SK-N-MC (cell line): Measurements from ENCODE around the gene EPHB4.

ENCODE experiments used
- DNase-seq: peaks from one replicate; pipeline ENCODE4 v3.0.0-alpha.2; 2011; ENCODE audit warnings: low read depth, low spot score
- H3K27ac ChIP-seq: fragments of 200-600 bp; sonication (generic); 2 replicates; pipeline ENCODE4 v1.5.1; 2016; ENCODE audit warnings: mixed run types
- H3K36me3 ChIP-seq: fragments of 200-600 bp; sonication (generic); 2 replicates; pipeline ENCODE4 v1.6.1; 2017; ENCODE audit warnings: antibody characterized with exemption, low read length, mixed read lengths; ENCODE audit not compliant: insufficient read depth
- H3K4me3 ChIP-seq: fragments of 200-600 bp; sonication (generic); 2 replicates; pipeline ENCODE4 v1.5.1; 2016
- H3K9ac ChIP-seq: fragments of 200-600 bp; sonication (generic); 2 replicates; pipeline ENCODE4 v1.8.0; 2017; ENCODE audit warnings: mixed run types, mixed read lengths; ENCODE audit not compliant: insufficient read length
- H3K9me3 ChIP-seq: fragments of 200-600 bp; sonication (generic); 2 replicates; pipeline ENCODE4 v1.6.1; 2017; ENCODE audit warnings: low read depth, mild to moderate bottlenecking, antibody characterized with exemption, low read length, moderate library complexity, mixed read lengths
- EZH2 ChIP-seq: fragments of 200-600 bp; sonication (generic); IDR thresholded peaks from one replicate; pipeline ENCODE4 v1.6.1; 2017; ENCODE audit warnings: antibody characterized with exemption
- FOXP2 ChIP-seq: optimal IDR thresholded peaks from 2 replicates; pipeline ENCODE3; 2011; ENCODE audit warnings: mild to moderate bottlenecking, moderate library complexity; ENCODE audit not compliant: insufficient read depth; ENCODE audit errors: extremely low read length, control extremely low read depth
- POLR2AphosphoS5 ChIP-seq: IDR thresholded peaks from 2 replicates; pipeline ENCODE4 v1.6.1; 2012; ENCODE audit warnings: mild to moderate bottlenecking, low read depth, low read length, borderline replicate concordance

EPHB4 gene

DNA sequence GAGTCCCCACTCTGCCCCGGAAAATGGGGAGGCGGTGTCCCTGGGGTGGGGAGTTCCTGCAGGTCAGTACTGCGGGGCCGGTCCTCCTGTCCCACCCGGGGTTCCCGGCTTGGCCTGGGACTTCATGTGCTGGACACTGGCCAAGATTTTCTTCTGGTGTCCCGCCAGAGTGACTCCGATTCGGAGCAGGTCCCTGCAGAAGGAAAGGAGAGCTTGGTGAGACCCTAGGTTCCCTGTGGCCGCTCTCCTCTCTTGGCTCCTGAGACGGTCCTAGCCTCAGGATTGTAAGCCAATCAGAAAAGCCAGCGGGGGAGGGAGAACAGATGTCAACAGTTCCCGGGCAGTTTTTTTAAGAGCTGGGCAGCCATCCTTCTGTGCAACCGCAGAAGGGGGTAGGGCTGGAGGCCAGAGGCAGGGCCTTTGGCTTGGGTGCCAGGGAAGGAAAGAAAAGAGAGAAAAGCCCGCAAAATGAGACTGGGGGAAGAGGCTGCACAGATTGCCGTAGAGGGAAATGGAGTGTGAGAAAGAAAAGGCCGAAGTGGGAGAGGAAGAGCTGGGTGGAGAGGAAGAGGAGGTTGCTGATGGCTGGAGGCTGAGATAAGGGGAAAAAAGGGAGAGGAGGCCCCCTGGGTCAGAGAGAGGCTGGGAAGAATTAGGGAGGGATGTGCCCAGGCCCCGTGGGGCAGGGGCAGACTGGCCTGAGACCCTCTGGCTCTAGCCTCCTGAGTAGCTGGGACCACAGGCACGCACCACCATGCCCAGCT lies 23.7 kb downstream of the EPHB4 start:
- no peak for DNase-seq
- peak overlapping the region; percentile 36; the same call in 1 of the 2 replicates for H3K27ac ChIP-seq
- H3K9me3 ChIP-seq: no peaks in the 10 kb centered on the region
- H3K4me3 ChIP-seq: no peak overlapping the region
- H3K36me3 ChIP-seq: peaks cover 57% of the 10 kb centered on the region
- no peak for TF ChIP-seq FOXP2
- TF ChIP-seq POLR2AphosphoS5: no peak
- TF ChIP-seq EZH2: no peak
- H3K9ac ChIP-seq: no peak overlapping the region

DNA sequence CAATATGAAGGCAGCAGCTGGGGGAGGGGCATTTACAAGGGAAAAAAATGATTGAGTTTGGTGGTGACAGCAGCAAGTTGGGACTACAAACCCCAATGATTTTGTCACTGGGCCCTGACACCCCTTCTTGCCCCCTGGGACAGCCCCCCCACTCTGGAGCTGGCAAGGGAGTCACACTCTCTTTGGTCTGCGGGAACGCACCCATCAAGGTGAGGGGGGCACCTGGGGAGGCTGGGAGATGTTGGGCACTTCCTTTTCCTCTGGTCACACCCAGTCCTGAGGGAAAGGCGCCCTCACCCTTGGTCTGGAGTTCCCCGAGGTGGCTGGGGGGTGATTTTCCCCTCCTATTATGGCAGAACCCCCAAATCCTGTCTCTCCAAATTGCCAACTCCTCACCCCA lies 24.4 kb downstream of the EPHB4 start:
- DNase-seq: no peak
- no peaks in the 10 kb centered on the region for H3K9me3 ChIP-seq
- no peak overlapping the region for H3K4me3 ChIP-seq
- peaks cover 51% of the 10 kb centered on the region for H3K36me3 ChIP-seq
- H3K27ac ChIP-seq: peak overlapping the region; percentile 60; the same call in 1 of the 2 replicates
- H3K9ac ChIP-seq: no peak overlapping the region
- TF ChIP-seq FOXP2: no peak
- no peak for TF ChIP-seq POLR2AphosphoS5
- TF ChIP-seq EZH2: no peak

DNA sequence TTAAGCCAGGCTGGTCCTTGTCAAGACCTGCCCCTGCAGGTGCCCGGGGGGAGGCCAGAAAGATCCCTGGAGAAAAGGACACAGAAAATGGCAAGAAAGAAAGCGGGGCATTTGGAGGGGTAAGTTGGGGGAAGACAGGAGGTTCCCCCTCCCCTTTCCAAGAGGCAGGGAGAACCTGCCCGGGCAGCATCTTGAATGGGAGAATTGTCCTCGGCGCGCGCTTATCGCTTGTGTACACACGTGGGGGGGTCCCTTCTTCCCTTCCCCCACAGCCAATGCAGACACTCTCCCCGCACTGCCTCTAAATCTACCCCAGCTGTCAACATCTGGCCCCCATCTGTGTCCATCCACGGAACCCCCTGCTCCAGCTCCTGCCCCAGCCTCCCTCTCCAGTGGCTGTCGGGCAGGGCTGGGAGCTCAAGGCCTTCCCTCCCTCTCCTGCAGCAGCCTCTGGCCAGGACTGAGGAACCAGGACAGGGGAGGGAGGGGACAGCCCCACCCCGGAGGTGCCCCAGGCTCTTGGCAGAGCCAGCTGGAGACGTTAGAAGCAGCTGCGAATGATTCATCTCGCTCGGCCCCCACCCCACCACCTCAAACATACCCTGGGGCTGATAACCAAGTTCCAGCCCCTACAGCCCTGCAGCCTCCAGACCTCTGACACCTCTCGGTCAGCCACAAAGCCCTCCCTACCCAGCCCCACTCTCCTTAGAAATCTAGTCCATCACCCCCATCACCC lies 25.3 kb downstream of the EPHB4 start:
- no peaks in the 10 kb centered on the region for H3K9me3 ChIP-seq
- TF ChIP-seq FOXP2 (no peak), POLR2AphosphoS5 (peak; percentile 17; the same call in 1 of the 2 replicates)
- DNase-seq: no peak
- H3K27ac ChIP-seq: peak overlapping the region; percentile 60; the same call in 1 of the 2 replicates
- no peak overlapping the region for H3K9ac ChIP-seq
- no peak overlapping the region for H3K4me3 ChIP-seq
- H3K36me3 ChIP-seq: peaks cover 41% of the 10 kb centered on the region

DNA sequence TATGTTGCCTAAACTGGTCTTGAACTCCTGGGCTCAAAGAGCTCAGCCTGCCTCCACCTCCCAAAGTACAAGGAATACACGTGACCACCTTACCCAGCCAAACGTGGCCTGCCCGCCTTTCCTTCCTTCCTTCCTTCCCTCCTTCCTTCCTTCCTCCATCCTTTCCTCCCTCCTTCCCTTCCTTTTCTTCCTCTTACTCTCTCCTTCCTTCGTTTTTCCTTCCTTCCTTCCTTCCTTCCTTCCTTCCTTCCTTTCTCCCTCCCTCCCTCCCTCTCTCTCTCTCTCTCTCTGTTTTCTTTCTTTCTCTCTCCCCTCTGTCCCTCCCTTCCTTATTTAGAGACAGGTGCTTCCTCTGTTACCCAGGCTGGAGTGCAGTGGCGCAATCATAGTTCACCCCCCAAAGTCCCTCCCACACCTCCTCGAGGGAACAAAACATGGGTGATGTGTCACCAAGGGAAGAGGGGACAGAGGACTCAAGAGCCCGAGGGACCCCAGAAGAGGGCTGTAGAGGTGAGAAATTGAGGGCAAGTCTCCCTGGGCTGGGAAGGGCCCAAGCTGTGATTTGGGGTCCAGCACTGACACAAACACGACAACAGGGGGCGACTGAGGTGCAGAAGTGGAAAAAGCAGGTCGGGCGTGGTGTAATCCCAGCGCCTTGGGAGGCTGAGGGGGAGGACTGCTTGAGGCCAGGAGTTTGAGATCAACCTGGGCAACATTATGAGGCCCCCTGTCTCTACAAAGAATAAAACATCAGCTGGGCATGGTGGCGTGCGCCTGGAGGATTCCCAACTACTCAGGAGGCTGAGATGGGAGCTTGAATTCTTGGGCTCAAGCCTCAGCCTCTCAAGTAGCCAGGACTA lies 28.1 kb downstream of the EPHB4 start:
- Histone ChIP-seq H3K4me3 (no peak overlapping the region), H3K9me3 (no peaks in the 10 kb centered on the region), H3K27ac (no peak overlapping the region; the same call in 1 of the 2 replicates), H3K9ac (no peak overlapping the region), H3K36me3 (peaks cover 14% of the 10 kb centered on the region)
- peak; percentile 48 for DNase-seq
- no peak for TF ChIP-seq EZH2

DNA sequence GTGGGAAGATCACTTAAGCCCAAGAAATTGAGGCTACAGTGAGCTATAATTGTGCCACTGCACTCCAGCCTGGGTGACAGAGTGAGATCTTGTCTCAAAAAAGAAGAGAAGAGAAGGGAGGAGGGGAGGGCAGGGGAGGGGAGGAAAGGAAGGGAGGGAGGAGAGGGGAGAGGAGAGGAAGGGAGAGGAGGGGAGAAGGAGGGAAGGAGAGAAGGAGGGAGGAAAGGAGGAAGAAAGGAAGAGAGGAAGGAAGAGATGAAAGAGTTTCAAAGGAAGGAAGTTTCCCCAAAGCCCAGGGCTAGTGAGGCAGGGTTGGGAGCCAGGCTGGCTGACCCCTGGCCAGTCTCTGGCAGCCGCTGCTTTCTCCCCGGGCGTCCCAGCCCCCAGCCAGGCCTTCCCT lies 32.6 kb downstream of the EPHB4 start:
- Histone ChIP-seq H3K27ac (no peak overlapping the region), H3K36me3 (no peaks in the 10 kb centered on the region), H3K4me3 (no peak overlapping the region), H3K9ac (no peak overlapping the region), H3K9me3 (no peaks in the 10 kb centered on the region)
- DNase-seq: no peak
- TF ChIP-seq POLR2AphosphoS5 (no peak), FOXP2 (no peak), EZH2 (no peak)

DNA sequence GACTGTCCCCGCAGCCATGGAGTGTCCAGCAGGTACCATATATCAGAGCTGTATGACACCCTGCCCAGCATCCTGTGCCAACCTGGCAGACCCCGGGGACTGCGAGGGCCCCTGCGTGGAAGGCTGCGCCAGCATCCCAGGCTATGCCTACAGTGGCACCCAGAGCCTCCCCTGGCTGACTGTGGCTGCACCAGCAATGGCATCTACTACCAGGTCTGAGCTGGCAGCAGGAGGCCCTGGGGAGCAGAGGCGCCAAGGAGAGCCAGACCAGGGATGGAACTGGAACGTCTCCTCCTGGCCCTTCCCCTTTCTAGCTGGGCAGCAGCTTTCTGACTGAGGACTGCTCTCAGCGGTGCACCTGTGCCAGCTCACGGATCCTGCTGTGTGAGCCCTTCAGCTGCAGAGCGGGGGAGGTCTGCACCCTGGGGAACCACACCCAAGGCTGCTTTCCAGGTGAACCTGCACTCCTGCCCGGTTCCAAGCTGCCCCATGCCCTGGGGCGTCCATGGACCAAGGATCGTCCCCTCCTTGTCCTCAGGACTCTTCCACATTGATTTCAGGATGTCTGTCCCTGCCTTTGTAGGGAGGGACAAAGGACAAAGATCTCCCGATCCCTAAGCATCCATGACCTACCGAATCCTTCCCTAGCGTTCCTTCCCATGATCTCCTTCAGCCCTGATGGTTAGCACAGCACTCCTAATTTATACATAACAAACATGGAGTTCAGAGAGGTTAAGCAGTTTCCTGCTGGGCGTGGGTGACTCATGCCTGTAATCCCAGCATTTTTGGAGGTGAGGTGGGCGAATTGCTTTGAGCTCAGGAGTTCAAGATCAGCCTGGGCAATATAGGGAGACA lies 33.3 kb downstream of the EPHB4 start:
- TF ChIP-seq EZH2 (no peak), POLR2AphosphoS5 (no peak), FOXP2 (no peak)
- Histone ChIP-seq H3K36me3 (no peaks in the 10 kb centered on the region), H3K9me3 (no peaks in the 10 kb centered on the region), H3K9ac (no peak overlapping the region), H3K4me3 (no peak overlapping the region), H3K27ac (no peak overlapping the region)
- no peak for DNase-seq

DNA sequence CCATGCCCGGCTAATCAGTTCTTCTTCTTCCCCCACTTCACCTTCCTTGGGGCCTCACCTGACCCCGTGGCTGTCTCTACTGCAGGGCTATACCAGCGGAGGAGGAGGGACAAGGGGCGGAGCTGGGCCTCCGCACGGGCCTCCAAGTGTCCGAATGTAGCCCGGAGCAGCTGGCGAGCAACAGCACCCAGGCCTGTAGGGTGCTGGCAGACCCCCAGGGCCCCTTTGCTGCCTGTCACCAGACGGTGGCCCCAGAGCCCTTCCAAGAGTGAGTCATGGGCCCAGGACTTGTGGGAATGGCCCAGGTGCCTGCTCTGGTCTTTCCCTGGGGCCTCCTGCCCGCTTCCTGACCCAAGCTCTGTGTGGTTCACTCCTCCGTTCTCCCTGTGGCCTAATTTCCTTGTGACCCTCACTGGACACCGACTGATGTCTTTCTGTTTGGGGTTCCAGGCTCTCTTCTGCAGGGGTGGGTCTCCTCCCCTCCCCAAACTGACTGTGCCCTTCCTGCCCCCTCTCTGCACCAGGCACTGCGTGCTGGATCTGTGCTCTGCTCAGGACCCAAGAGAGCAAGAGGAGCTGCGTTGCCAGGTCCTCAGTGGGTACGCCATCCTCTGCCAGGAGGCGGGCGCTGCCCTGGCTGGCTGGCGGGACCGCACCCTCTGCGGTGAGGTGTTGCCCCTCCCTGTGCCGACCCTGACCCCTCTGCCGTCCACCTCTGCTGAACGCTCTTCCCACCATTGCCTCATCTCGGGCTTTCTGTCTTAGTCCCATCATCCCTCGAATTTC lies 35.2 kb downstream of the EPHB4 start:
- DNase-seq: no peak
- Histone ChIP-seq H3K4me3 (no peak overlapping the region), H3K36me3 (no peaks in the 10 kb centered on the region), H3K27ac (no peak overlapping the region), H3K9me3 (no peaks in the 10 kb centered on the region), H3K9ac (no peak overlapping the region)
- TF ChIP-seq POLR2AphosphoS5 (no peak), FOXP2 (no peak), EZH2 (no peak)
